Endothelial cell of umbilical vein (primary cell): ENCODE results near the gene LYVE1. TPM values are rescaled to one million over a fixed set of nuclear protein-coding genes. Genes with fewer than 3 reads are reported as not detected.

Source experiments
- BruUV-seq: library from RNA; stranded (reverse); fragments of 400-500 nt; replicated peaks from 2 replicates; lab custom pipeline; 2021; lab: Mats Ljungman, UMichigan
- CTCF ChIA-PET: fragments of 300-600, 350-600 bp; sonication (Branson Sonifier 250); formaldehyde crosslinking; loops from one replicate; lab custom pipeline; 2021; ENCODE audit warnings: antibody characterized with exemption, inconsistent platforms; lab: Charles Lee
- POLR2A ChIA-PET: fragments of 300-600, 350-600 bp; sonication (Branson Sonifier 250); formaldehyde crosslinking; loops from one replicate; lab custom pipeline; 2021; ENCODE audit warnings: antibody characterized with exemption, inconsistent platforms; lab: Charles Lee
- DNase-seq: peaks from one replicate; pipeline ENCODE4 v3.0.0-alpha.2; 2011; ENCODE audit warnings: low read depth, low spot score
- FAIRE-seq: peaks from 2 replicates; lab custom pipeline; 2011; peaks lifted over from hg19 to GRCh38; lab: Jason Lieb, UNC
- H2AFZ ChIP-seq: 2 replicates; pipeline ENCODE4 v1.6.0; 2012; ENCODE audit warnings: low read depth, low read length, control low read depth, inconsistent platforms
- H3K27ac ChIP-seq: 2 replicates; pipeline ENCODE4 v1.5.1; 2011; ENCODE audit warnings: low read depth, mild to moderate bottlenecking, control low read depth, low read length, moderate library complexity; ENCODE audit not compliant: insufficient read depth
- H3K27me3 ChIP-seq, 2 experiments: 2 replicates each; pipeline versions ENCODE4 v1.6.0 to v1.6.1; 2011; ENCODE audit warnings: low read length in 2 of 2, mixed read lengths in 1 of 2; ENCODE audit not compliant: control insufficient read depth in 2 of 2, insufficient read depth in 2 of 2
- H3K36me3 ChIP-seq, 2 experiments: 2 replicates in 1 of 2; 3 replicates in 1 of 2; pipeline ENCODE4 v1.5.1; 2011; ENCODE audit warnings: low read length in 2 of 2, mild to moderate bottlenecking in 1 of 2, moderate library complexity in 1 of 2; ENCODE audit not compliant: control insufficient read depth in 2 of 2, insufficient read depth in 2 of 2; ENCODE audit errors: extremely low read depth in 1 of 2
- H3K4me1 ChIP-seq: 3 replicates; pipeline ENCODE4 v1.5.1; 2011; ENCODE audit warnings: mild to moderate bottlenecking, low read length; ENCODE audit not compliant: control insufficient read depth, insufficient read depth; ENCODE audit errors: extremely low read depth
- H3K4me2 ChIP-seq: 2 replicates; pipeline ENCODE4 v1.6.1; 2011; ENCODE audit warnings: low read length, control low read depth, mixed read lengths; ENCODE audit not compliant: insufficient read depth
- H3K4me3 ChIP-seq, 3 experiments: fragments of 200-600 bp in 1 of 3; sonication (generic), shearing (Covaris generic) in 1 of 3; replicated peaks in 1 of 3; 2 replicates each; pipeline ENCODE4 v1.5.1; 2011 to 2016; ENCODE audit warnings: control low read depth in 3 of 3, low read length in 3 of 3, mild to moderate bottlenecking in 2 of 3, inconsistent platforms in 1 of 3, low read depth in 1 of 3, moderate library complexity in 1 of 3; ENCODE audit not compliant: insufficient read depth in 1 of 3
- H3K79me2 ChIP-seq: 2 replicates; pipeline ENCODE4 v1.6.0; 2012; ENCODE audit warnings: low read length, inconsistent platforms; ENCODE audit not compliant: control insufficient read depth, insufficient read depth
- H3K9ac ChIP-seq: replicated peaks from 2 replicates; pipeline ENCODE3; 2011; ENCODE audit warnings: low read length, control low read depth; ENCODE audit not compliant: insufficient read depth; ENCODE audit errors: extremely low read depth
- H3K9me1 ChIP-seq: replicated peaks from 3 replicates; pipeline ENCODE4 v1.6.0; 2011; ENCODE audit warnings: mild to moderate bottlenecking, low read length; ENCODE audit not compliant: control insufficient read depth, insufficient read depth; ENCODE audit errors: extremely low read depth
- H3K9me3 ChIP-seq: replicated peaks from 2 replicates; pipeline ENCODE4 v1.5.1; 2012; ENCODE audit warnings: low read length, inconsistent platforms; ENCODE audit not compliant: control insufficient read depth, insufficient read depth
- H4K20me1 ChIP-seq: replicated peaks from 2 replicates; pipeline ENCODE3; 2011; ENCODE audit warnings: mild to moderate bottlenecking, low read length; ENCODE audit not compliant: control insufficient read depth, insufficient read depth; ENCODE audit errors: extremely low read depth
- CTCF ChIP-seq, 2 donors: IDR thresholded peaks; 1 replicate in 1 of 2; 2 replicates in 1 of 2; pipeline ENCODE4 v1.5.1; 2011; ENCODE audit warnings: low read length in 2 of 2, mild to moderate bottlenecking in 2 of 2, moderate library complexity in 2 of 2, control low read depth in 1 of 2, inconsistent platforms in 1 of 2, low read depth in 1 of 2; ENCODE audit not compliant: insufficient read depth in 1 of 2; ENCODE audit errors: extremely low read depth in 1 of 2
- EZH2 ChIP-seq: IDR thresholded peaks from 2 replicates; pipeline ENCODE4 v1.6.1; 2012; ENCODE audit warnings: borderline replicate concordance, low read depth, mild to moderate bottlenecking, moderate library complexity, low read length, inconsistent platforms; ENCODE audit not compliant: severe bottlenecking
- FOS ChIP-seq: IDR thresholded peaks from 2 replicates; pipeline ENCODE4 v1.6.1; 2011; ENCODE audit warnings: mild to moderate bottlenecking, low read length, moderate library complexity, borderline replicate concordance; ENCODE audit not compliant: insufficient read depth
- JUN ChIP-seq: IDR thresholded peaks from 2 replicates; pipeline ENCODE4 v1.6.1; 2011; ENCODE audit warnings: borderline replicate concordance, low read depth; ENCODE audit not compliant: insufficient read length, insufficient read depth
- MAX ChIP-seq: IDR thresholded peaks from 2 replicates; pipeline ENCODE4 v1.6.1; 2011; ENCODE audit not compliant: insufficient read depth, insufficient read length
- MYC ChIP-seq: IDR thresholded peaks from one replicate; pipeline ENCODE4 v1.6.1; 2011; ENCODE audit warnings: mild to moderate bottlenecking, low read depth, low read length
- POLR2A ChIP-seq: IDR thresholded peaks from 2 replicates; pipeline ENCODE4 v1.6.1; 2012; ENCODE audit warnings: low read depth, mild to moderate bottlenecking, control low read depth, low read length
- POLR2AphosphoS5 ChIP-seq: IDR thresholded peaks from 2 replicates; pipeline ENCODE4 v1.6.1; 2012; ENCODE audit warnings: low read depth, mild to moderate bottlenecking, control low read depth, low read length, moderate library complexity; ENCODE audit not compliant: insufficient read depth
- dilution Hi-C: fragments of 300-500 bp; cut with MboI; formaldehyde crosslinking; loops from one replicate; pipeline ENCODE4 v1.15.0; 2019; ENCODE audit warnings: low sequenced_read_pairs; ENCODE audit not compliant: extremely low pct_ligation_motif_present
- intact Hi-C: fragments of 100-400 bp; cut with micrococcal nuclease; formaldehyde crosslinking; loops from one replicate; pipeline ENCODE4 v1.10.0; 2022
- polyA plus RNA-seq, 4 experiments: library from polyadenylated mRNA; depleted of rRNA in 3 of 4; stranded (reverse) in 3 of 4; unstranded in 1 of 4; fragments of >200 nt; gene quantifications; 2 replicates each; pipeline versions ENCODE4 v1.2.1 to v1.2.3, GENCODE V29; 2011 to 2012; ENCODE audit warnings: missing spikeins in 1 of 4
- total RNA-seq: library from RNA; stranded (reverse); gene quantifications from 2 replicates; pipeline ENCODE4 v1.2.3, GENCODE V29; 2021

Gene LYVE1
- total and polyA plus RNA-seq, 2 donors (not counting 3 experiments of a cell fraction or from before 2014, with no cell fraction given), result 4.6 to 7.6 TPM

- POLR2A ChIA-PET, result no interaction called here
These were observed 43.8 kb upstream of the LYVE1 start for GRCh38 chr11:10611979-10612862.

More at GRCh38 chr11:10611979-10612862, 43.8 kb upstream of the LYVE1 start:
- Histone ChIP-seq H2AFZ (no peak overlapping the region), H3K79me2 (no peaks in the 10 kb centered on the region), H3K27ac (no peak overlapping the region), H3K9me1 (no peaks in the 10 kb centered on the region), H3K4me3 (no peak overlapping the region), H3K4me1 (peaks cover 5% of the 10 kb centered on the region), H3K27me3 (peaks cover 5 to 6% of the 10 kb centered on the region in 2 experiments), H3K36me3 (no peaks in the 10 kb centered on the region), H3K9ac (no peak overlapping the region), H4K20me1 (no peaks in the 10 kb centered on the region), H3K9me3 (no peaks in the 10 kb centered on the region), H3K4me2 (no peak overlapping the region)
- dilution Hi-C loops, result no loop called here
- FAIRE-seq (no peak), DNase-seq (no peak)
- CTCF ChIA-PET, result interaction anchor here (1.1 kb wide), 1 partner anchor 72 kb away, joined by 3 read pairs; the partner anchor contains the start of gene RNF141
- intact Hi-C loops, result no loop called here
- TF ChIP-seq MYC (no peak), POLR2AphosphoS5 (no peak), FOS (no peak), EZH2 (no peak), CTCF (IDR thresholded peaks at IDR 0.05; ENCODE audit: extremely low read depth in 1 of 2, insufficient read depth in 1 of 2, low read depth in 1 of 2, low read length in 2 of 2) (no peak), MAX (no peak), JUN (no peak), POLR2A (no peak)
- no TSS peak for BruUV-seq
